ENCODE results near the gene SNAPC4. TPM values are rescaled to one million over a fixed set of nuclear protein-coding genes. Genes with fewer than 3 reads are reported as not detected.
A peak's percentile ranks its signal among the peaks of the same experiment; 100 is the strongest.

SNAPC4 gene
- total and polyA plus RNA-seq, 9 of the 15 experiments (the other 6 are each of a cell fraction or from before 2014, with no cell fraction given) = 0.21 to 21.8 (median 8.8) TPM

GRCh38 chr9:136372561-136373299 lies 27.2 kb downstream of the SNAPC4 start (continued):
- TF ChIP-seq ZEB2 (IDR thresholded peaks at IDR 0.05) = no peak
- TF ChIP-seq DACH1 (IDR thresholded peaks at IDR 0.05; ENCODE audit: partially characterized antibody) = no peak
- no peak for TF ChIP-seq U2AF1 (optimal IDR thresholded peaks at IDR 0.05; ENCODE audit: low read depth, low read length)
- no peak for TF ChIP-seq RBM17 (IDR thresholded peaks at IDR 0.05; ENCODE audit: borderline replicate concordance, low read depth, low read length)
- peak; percentile 88 for TF ChIP-seq CTBP1 (IDR thresholded peaks at IDR 0.05; ENCODE audit: borderline replicate concordance)
- TF ChIP-seq POLR2AphosphoS2 (IDR thresholded peaks at IDR 0.05; ENCODE audit: low read length) = no peak
- TF ChIP-seq EP300 (IDR thresholded peaks at IDR 0.05; ENCODE audit: low read length) = no peak
- TF ChIP-seq ZNF232 (CRISPR knock-in tag; IDR thresholded peaks at IDR 0.05) = no peak
- no peak for TF ChIP-seq CBX3 (IDR thresholded peaks at IDR 0.05; ENCODE audit: borderline replicate concordance in 1 of 2, low read length in 2 of 2)
- TF ChIP-seq ZNF507 (tag; conservative IDR thresholded peaks at IDR 0.05) = no peak
- no peak for TF ChIP-seq BCL6 (CRISPR knock-in tag; IDR thresholded peaks at IDR 0.05)
- TF ChIP-seq ZNF584 (CRISPR knock-in tag; IDR thresholded peaks at IDR 0.05; ENCODE audit: low read depth) = no peak
- TF ChIP-seq FUS (optimal IDR thresholded peaks at IDR 0.05; ENCODE audit: low read depth, low read length) = no peak
- no peak for TF ChIP-seq CLOCK (CRISPR knock-in tag; IDR thresholded peaks at IDR 0.05; ENCODE audit: borderline replicate concordance)
- TF ChIP-seq ZNF347 (CRISPR knock-in tag; IDR thresholded peaks at IDR 0.05; ENCODE audit: low read depth) = no peak
- TF ChIP-seq MYNN (IDR thresholded peaks at IDR 0.05) = peak; percentile 91
- TF ChIP-seq MYNN (CRISPR knock-in tag; IDR thresholded peaks at IDR 0.05) = no peak
- TF ChIP-seq MCM2 (IDR thresholded peaks at IDR 0.05; ENCODE audit: low read depth) = no peak
- TF ChIP-seq KDM4B (IDR thresholded peaks at IDR 0.05; ENCODE audit: borderline replicate concordance in 2 of 2, low read depth in 1 of 2) = peak in 1 of 2 experiments; percentile 8; a peak in 1 of 4 replicates
- 0 out of 2 replicates have a peak, but pooled peaks have one; percentile 4 for TF ChIP-seq RBM14 (IDR thresholded peaks at IDR 0.05; ENCODE audit: borderline replicate concordance, insufficient read depth, low read depth, low read length)
- TF ChIP-seq ZNF253 (CRISPR knock-in tag; conservative IDR thresholded peaks at IDR 0.05) = no peak
